HG03575 (cell line): Measurements from ENCODE around the gene IFTAP.
"Not testable (repeated sequence)": the region's sequence is repeated elsewhere in the genome, so short reads cannot be mapped to it uniquely, and the experiment has no call there.

ENCODE experiments used
- ATAC-seq: cut with Tn5 transposase; IDR thresholded peaks from one replicate; pipeline ENCODE4 v1.9.1; 2021; ENCODE audit not compliant: unreplicated experiment, insufficient number of reproducible peaks, low FRiP score; ENCODE audit errors: extremely low read depth

The IFTAP gene, protein sequence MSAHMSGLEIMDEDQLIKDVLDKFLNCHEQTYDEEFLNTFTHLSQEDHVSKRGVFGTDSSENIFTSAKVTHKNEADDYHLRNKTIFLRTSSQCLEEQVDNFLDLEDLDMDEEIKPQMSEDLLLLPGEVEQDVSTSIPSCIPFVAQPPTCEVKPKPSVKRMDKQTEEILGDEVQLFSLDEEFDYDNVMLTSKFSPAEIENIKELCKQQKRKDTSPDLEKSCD

DNA sequence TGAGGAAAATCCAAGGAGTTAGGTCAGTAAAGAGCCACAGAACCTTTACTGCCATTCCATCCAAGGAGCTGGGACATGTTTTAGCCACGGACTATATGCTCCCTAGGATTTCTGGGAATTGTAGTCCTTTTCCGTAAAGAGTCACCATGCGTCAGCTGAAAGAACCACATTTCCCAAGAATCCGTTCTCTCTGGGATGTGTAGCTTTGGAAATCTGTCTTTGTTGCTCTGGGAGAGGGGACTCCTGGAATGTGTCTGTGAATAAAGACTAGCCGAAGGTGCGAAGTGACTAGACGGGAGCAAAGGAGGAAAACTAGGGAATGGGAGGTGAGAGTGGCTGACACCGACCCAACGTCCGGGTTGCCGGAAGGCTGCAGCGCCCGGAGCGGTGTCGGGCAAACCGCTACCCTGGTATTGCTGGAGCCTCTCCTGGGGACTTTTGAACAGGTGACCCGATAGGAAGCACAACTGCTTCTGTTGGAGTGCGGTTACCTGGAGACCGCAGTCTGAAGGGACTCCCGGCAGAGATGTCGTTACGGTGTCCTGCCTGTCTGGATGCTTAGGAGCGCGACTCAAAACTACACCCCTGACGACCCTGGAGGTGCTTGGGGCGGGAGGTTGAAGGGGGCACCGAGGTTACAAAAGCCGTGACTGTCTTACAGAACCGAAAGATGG lies at the start of gene IFTAP:
Gene IFTAP (plus strand): TSS at position 187 of the 674 bp plus-strand sequence. CDS start 15,602 bp downstream, outside the sequence.
- no peak for ATAC-seq

DNA sequence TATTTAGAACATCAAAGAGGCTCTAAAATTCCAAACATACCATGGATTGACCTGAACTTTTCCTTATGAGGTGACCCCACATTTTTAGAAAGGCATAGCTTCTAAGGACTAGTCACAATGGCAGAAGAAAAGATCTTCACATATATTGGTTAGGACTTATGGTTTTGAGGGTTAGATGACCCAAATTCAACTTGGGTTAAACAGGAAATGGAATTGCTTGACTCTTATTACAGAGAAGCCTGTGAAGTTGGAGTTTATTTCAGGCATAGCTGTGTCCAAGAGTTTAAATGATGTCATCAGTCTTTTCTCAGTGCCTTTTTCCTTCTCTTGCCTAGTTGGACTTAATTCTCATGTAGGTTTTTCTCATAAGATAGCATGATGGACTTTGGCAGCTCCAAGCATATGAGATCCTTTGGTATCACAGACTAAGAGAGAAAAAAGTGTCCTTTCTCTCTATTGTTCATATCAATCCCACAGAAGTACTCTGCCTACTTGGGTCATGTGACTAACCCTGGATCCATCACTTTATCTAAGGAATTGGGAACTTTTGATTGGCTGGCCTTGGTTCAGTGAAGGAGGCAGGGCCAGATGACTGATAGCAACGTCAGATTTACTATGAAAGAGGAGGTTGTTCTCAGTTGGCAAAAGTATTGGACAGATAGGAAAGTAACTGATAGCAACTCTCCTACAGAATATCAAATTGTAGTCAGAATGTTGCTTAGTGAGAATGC lies 43.8 kb upstream of the IFTAP start:
- no peak for ATAC-seq

DNA sequence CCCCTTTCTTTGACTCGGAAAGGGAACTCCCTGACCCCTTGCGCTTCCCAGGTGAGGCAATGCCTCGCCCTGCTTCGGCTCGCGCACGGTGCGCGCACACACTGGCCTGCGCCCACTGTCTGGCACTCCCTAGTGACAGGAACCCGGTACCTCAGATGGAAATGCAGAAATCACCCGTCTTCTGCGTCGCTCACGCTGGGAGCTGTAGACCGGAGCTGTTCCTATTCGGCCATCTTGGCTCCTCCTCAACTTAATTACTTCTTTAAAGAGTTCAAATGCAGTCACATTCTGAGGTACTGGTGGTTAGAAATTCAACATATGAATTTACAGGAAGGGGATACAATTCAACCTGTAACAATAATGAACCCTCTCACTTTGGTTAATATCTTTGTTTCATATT lies 36.9 kb upstream of the IFTAP start:
- ATAC-seq, result not testable (repeated sequence)

DNA sequence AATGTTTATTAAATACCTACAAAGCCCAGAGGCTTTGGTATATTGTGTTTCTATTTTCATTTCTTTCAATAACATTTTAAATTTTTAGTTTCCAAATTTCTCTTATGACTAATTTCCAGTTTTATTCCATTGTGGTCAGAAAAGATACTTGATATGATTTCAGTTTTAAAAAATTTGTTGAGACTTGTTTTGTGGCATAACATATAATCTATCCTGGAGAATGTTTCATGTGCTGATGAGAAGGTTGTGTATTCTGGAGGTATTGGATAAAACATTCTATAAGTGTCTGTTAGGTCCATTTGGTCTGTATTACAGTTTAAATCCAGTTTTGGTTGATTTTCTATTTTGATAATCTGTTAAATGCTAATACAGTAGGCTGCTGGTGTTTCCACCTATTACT lies 36.3 kb upstream of the IFTAP start:
- ATAC-seq, result no peak

DNA sequence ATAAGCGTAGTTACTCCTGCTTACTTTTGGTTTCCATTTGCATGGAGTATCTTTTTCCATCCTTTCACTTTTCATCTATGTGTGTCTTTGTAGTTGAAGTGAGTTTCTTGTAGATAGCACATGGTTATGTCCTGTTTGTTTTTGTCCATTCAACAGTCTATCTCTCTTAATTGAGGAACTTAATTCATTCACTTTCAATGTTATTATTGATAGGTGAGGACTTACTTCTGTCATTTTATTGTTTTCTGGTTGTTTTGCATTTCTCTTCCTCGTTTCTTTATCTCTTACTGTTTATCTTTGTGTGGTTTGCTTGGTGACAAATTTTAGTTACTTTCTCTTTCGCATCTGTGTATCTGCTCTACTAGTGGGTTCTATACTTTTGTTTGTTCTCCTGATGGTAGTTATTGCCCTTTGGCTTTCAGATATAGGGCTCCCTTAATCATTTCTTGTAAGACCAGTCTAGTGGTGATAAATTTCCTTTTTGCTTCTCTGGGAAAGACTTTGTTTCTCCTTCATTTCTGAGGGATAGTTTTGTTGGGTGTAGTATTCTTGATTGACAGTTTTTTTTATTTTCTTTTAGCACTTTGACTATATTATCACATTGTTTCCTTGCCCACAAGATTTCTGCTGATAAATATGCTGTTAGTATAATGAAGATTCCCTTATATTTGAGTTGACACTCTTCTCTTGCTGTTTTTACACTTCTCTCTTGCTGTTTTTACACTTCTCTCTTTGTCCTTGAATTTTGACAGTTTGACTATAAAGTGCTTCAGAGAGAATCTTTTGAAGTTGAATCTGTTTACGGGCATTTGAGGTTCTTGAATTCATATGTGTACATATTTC lies 35.5 kb upstream of the IFTAP start:
- peak; percentile 86 for ATAC-seq

DNA sequence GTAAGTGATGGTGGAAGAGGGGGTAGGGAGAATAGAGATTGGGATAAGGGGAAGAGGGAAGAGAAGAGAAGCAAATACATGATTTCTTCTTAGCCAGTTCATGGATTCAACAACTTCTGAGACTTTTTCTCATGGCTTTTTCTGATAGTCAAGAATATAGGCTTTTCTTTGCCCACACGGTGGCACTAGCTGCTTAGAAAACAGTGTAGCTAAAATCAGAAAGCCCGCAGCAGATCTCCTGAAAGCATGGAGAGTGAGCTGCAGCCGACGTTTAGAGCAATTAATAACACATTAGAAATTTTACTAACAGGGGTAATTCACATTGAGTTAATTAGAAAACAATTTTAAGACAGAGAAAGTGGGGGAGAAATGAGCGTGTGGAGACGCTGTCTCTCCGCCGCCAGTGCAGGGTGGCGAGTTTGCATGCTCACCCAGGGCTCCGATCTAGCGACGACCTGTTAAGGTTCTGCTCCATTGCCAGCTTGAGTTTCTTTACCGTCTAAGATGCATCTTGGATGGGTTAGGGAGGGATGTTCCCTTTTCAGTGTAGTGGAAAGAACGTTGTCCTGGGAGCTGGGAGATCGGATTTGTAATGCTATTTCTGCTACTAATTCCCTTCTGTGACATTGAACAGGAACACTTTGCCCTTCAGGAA lies 29.8 kb upstream of the IFTAP start:
- ATAC-seq, result no peak

DNA sequence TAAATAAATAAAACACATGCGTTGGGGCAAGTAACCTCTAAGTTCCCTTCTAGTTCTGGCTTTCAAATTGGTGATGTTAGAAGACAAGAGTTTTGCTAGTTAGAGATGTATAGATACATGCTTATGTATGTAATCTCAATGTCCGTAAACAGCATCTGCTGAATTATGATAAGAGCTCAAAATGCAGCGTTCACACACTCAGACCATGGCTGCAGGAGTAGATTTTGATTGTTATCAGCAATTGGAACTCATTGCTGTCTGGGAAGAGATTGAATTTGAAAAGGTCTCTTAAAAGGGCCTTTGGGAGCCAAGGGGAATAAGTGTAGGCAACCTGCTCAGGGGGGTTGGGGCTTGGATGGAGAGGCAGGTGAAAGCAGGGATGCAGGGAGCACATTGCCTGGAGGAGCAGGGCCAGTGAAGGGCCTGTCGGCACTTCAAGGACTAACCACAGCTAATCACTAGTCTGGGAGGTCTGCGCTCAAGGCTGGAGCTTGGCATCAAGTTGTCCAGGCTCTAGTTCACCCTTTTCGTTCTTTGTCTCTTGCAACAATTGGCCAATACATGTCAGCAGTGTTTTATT lies 29.2 kb upstream of the IFTAP start:
- no peak for ATAC-seq

DNA sequence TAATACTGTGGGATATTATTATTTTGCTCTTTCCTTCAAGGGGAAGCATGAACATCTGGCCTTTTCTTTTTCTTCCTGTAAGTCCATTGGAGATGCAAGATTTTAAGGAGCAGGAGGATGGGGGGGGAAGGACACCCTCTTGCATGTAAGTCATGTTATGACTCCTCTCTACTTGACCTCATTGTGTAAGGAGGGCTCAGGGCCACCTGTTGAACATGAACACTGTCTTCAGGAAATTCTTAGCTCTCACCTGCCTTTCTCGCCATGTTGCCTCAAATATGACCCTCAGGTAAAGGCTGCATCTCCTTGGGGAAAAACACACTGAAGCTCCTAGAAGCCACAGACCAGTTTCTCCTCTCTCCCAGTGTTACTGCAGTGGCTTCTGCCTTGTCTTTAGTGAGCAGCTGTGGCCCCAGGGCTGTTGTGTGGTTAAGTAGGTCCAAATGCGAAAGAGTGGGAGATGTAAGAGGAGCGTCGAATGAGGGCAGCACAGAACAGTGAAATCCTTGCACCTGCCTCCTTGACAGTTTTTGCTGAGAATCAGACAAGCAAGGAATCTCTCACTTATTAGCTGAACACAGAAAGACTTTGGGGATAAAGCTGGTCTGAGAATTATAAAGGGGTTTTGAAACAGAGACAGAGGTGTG lies 27.8 kb upstream of the IFTAP start:
- ATAC-seq, result no peak

DNA sequence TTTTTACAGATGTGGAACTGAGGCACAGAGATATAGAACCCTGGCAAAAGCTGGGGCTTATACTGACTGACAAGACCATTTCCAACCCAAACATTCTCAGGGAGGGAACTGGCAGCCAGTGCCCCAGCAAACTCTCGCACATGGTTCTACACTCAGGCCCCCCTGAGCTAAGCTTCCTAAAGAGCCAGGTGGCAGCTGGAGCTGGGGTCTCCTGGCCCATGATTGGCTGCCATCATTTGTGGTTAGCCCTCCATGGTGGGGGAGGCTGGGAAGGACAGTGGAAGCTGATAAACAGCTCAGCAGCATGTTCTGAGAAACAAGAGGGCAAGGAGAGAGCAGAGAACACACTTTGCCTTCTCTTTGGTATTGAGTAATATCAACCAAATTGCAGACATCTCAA lies 26.6 kb upstream of the IFTAP start, which contains the start of gene RAG1:
Gene RAG1 (plus strand): TSS at position 314 of the 400 bp plus-strand sequence. CDS start 5,298 bp downstream, outside the sequence.
- no peak for ATAC-seq

DNA sequence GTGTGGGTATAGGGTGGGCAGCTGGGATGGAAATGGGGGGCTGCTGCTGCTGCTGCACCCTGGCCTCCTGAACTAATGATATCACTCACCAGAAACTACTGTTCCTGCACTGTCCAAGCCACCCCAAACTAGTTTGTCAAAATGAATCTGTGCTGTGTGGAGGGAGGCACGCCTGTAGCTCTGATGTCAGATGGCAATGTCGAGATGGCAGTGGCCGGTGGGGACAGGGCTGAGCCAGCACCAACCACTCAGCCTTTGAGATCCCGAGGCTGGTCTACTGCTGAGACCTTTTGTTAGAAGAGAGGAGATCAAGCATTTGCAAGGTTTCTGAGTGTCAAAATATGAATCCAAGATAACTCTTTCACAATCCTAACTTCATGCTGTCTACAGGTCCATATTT lies 25.2 kb upstream of the IFTAP start:
- no peak for ATAC-seq

DNA sequence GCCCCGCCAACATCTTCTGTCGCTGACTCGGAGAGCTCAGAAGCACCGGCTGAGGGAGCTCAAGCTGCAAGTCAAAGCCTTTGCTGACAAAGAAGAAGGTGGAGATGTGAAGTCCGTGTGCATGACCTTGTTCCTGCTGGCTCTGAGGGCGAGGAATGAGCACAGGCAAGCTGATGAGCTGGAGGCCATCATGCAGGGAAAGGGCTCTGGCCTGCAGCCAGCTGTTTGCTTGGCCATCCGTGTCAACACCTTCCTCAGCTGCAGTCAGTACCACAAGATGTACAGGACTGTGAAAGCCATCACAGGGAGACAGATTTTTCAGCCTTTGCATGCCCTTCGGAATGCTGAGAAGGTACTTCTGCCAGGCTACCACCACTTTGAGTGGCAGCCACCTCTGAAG lies 19.8 kb upstream of the IFTAP start:
- no peak for ATAC-seq

DNA sequence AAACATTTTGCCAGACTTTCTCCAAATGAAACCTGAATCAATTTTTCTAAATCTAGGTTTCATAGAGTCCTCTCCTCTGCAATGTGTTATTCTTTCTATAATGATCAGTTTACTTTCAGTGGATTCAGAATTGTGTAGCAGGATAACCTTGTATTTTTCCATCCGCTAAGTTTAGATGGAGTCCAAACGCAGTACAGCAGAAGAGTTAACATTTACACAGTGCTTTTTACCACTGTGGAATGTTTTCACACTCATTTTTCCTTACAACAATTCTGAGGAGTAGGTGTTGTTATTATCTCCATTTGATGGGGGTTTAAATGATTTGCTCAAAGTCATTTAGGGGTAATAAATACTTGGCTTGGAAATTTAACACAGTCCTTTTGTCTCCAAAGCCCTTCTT lies 16.9 kb upstream of the IFTAP start:
- no peak for ATAC-seq

DNA sequence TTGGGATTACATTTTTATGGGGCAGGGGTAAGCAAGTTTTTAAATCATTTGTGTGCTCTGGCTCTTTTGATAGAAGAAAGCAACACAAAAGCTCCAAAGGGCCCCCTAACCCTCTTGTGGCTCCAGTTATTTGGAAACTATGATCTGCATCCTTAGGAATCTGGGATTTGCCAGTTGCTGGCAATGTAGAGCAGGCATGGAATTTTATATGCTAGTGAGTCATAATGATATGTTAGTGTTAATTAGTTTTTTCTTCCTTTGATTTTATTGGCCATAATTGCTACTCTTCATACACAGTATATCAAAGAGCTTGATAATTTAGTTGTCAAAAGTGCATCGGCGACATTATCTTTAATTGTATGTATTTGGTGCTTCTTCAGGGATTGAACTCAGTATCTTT lies 16.4 kb upstream of the IFTAP start:
- ATAC-seq, result no peak

DNA sequence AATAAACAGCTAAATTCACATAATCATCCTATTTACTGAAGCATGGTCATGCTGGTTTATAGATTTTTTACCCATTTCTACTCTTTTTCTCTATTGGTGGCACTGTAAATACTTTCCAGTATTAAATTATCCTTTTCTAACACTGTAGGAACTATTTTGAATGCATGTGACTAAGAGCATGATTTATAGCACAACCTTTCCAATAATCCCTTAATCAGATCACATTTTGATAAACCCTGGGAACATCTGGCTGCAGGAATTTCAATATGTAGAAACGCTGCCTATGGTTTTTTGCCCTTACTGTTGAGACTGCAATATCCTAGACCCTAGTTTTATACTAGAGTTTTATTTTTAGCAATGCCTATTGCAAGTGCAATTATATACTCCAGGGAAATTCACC lies 15.8 kb upstream of the IFTAP start:
- no peak for ATAC-seq

DNA sequence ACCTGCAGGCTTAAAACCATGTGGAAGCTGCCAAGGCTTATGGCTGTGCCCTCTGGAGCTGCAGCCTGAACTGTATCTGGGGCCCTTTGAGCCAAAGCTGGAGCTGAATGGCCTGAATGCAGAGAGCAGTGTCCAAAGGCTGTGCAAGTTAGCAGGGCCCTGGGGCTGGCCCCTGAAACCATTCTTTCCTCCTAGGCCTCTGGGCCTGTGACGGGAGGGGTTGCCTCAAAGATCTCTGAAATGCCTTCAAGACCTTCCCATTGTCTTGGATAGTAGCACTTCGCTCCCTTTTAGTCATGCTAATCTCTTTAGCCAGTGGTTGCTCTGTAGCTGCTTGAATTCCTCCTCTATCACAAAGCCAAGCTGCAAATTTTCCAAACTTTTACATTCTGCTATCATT lies 12.8 kb upstream of the IFTAP start:
- ATAC-seq, result no peak

DNA sequence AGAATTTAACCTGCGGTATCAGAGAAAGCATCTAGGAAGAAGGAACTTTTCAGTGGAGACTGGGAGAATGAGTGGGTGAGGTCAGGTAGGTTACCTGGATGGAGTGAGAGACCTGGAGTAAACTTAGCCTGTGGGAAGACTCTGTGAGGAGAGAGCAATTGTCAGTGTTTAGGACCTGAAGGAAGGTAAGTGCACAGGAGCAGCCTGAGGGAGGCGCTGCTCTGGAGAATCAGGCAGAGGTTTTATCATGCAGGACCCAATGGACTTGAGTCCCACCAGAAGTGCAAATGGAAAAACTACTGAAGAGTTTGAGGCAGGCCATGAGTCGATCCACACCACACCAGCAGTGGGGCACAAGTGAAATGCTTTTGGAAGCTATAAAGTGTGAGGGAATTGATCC lies 10.6 kb upstream of the IFTAP start:
- no peak for ATAC-seq

DNA sequence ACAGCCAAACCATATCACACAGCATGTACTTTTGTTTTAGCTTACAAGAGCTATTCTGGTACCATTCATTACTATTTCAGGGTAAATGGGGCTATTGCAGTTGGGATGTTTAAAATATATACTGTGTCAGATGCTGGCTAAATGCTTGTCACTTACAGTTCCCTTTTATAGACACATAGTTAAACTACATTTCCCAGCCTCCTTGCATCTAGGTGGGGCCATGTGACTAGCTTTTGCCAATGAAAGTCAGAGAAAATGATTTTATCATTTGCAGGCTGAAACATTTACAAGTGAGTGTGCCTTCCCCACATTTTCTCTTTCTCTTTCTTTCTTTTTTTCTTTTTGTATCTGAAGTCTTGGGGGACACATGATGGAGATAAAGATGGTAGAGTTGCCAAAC lies 7.8 kb upstream of the IFTAP start:
- ATAC-seq, result no peak

DNA sequence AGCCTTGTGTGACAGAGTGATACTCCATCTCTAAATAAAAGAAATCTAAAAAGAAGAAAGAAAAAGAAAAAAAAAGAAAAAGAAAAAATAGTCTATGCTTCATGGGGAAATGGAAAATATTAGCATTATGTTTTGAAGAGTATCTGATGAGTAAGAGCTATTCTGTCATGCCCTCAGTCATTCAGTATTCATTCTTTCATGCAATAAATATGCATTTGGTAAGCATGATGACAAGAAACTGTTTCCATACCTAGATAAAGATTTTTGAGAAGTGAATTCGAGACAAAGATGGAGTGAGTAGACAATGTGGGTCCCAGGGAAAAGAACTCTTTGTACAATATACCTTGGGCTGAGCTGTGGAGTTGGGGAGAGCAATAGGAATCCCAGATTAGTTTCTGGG lies 6.2 kb upstream of the IFTAP start:
- no peak for ATAC-seq
